HepG2 (cell line): ENCODE results near the gene SIDT1. TPM values are rescaled to one million over a fixed set of nuclear protein-coding genes. Genes with fewer than 3 reads are reported as not detected.

ENCODE experiments used
- BCL6 ChIP-seq: IDR thresholded peaks from 2 replicates; pipeline ENCODE4 v1.6.1; 2016; ENCODE audit warnings: missing genetic modification reagents, missing compliant biosample characterization
- CENPT ChIP-seq: sonication (generic); formaldehyde crosslinking; IDR thresholded peaks from 2 replicates; pipeline ENCODE4 v1.8.0; 2022; ENCODE audit warnings: low read depth, mild to moderate bottlenecking, moderate library complexity, missing genetic modification reagents
- DNMT1 ChIP-seq: sonication (generic); formaldehyde crosslinking; IDR thresholded peaks from 2 replicates; pipeline ENCODE4 v1.5.1; 2020; ENCODE audit warnings: mild to moderate bottlenecking, missing genetic modification reagents
- DR1 ChIP-seq: sonication (generic); formaldehyde crosslinking; IDR thresholded peaks from 2 replicates; pipeline ENCODE4 v1.8.0; 2021; ENCODE audit warnings: mild to moderate bottlenecking, missing genetic modification reagents, inconsistent platforms
- ESRRA ChIP-seq: sonication (generic); formaldehyde crosslinking; IDR thresholded peaks from 2 replicates; pipeline ENCODE4 v1.5.1; 2020; ENCODE audit warnings: mild to moderate bottlenecking, low read depth, missing genetic modification reagents
- HNF4A ChIP-seq: sonication (generic); formaldehyde crosslinking; IDR thresholded peaks from 2 replicates; pipeline ENCODE4 v1.4.0; 2020; ENCODE audit warnings: missing genetic modification reagents
- KLF15 ChIP-seq: sonication (generic); formaldehyde crosslinking; IDR thresholded peaks from 2 replicates; pipeline ENCODE4 v1.8.1; 2023; ENCODE audit warnings: borderline replicate concordance, mild to moderate bottlenecking, inconsistent platforms, missing genetic modification reagents, mixed read lengths
- MAFK ChIP-seq, 2 experiments: IDR thresholded peaks in 1 of 2; conservative IDR thresholded peaks in 1 of 2; 2 replicates each; pipeline ENCODE4 v1.6.1; 2011; ENCODE audit warnings: improper control_type of control experiment in 2 of 2, low read length in 2 of 2
- MLLT10 ChIP-seq: sonication (generic); formaldehyde crosslinking; IDR thresholded peaks from 2 replicates; pipeline ENCODE4 v1.4.0; 2020; ENCODE audit warnings: missing genetic modification reagents
- NR2C2 ChIP-seq: sonication (generic); formaldehyde crosslinking; IDR thresholded peaks from 2 replicates; pipeline ENCODE4 v1.4.0; 2020; ENCODE audit warnings: missing genetic modification reagents, mild to moderate bottlenecking, moderate library complexity, borderline replicate concordance
- PAXIP1 ChIP-seq: sonication (generic); formaldehyde crosslinking; conservative IDR thresholded peaks from 2 replicates; pipeline ENCODE4 v1.4.0; 2020; ENCODE audit warnings: mild to moderate bottlenecking, missing genetic modification reagents, moderate library complexity
- RARG ChIP-seq: sonication (generic); formaldehyde crosslinking; IDR thresholded peaks from 2 replicates; pipeline ENCODE4 v1.4.0; 2020; ENCODE audit warnings: low read depth, mild to moderate bottlenecking, missing genetic modification reagents
- REST ChIP-seq, 2 experiments: IDR thresholded peaks; 2 replicates each; pipeline ENCODE4 v1.6.1; 2011 to 2012; ENCODE audit warnings: low read length in 2 of 2, borderline replicate concordance in 1 of 2, low read depth in 1 of 2, mild to moderate bottlenecking in 1 of 2, moderate library complexity in 1 of 2
- SIN3B ChIP-seq: fragments of 150-350 bp; IDR thresholded peaks from 2 replicates; pipeline ENCODE4 v1.6.1; 2014; ENCODE audit warnings: low read length
- SP4 ChIP-seq: sonication (generic); formaldehyde crosslinking; IDR thresholded peaks from 2 replicates; pipeline ENCODE4 v1.8.1; 2023; ENCODE audit warnings: mild to moderate bottlenecking, missing genetic modification reagents
- THAP11 ChIP-seq: IDR thresholded peaks from 2 replicates; pipeline ENCODE4 v1.6.1; 2016; ENCODE audit warnings: missing biosample characterization, missing genetic modification reagents
- TSC22D2 ChIP-seq: sonication (generic); formaldehyde crosslinking; IDR thresholded peaks from 2 replicates; pipeline ENCODE4 v1.5.1; 2020; ENCODE audit warnings: missing genetic modification reagents, mild to moderate bottlenecking, borderline replicate concordance
- ZBTB42 ChIP-seq: sonication (generic); formaldehyde crosslinking; IDR thresholded peaks from 2 replicates; pipeline ENCODE4 v1.5.0; 2020; ENCODE audit warnings: mild to moderate bottlenecking, missing genetic modification reagents
- ZNF333 ChIP-seq: sonication (generic); formaldehyde crosslinking; IDR thresholded peaks from 2 replicates; pipeline ENCODE4 v1.4.0; 2020; ENCODE audit warnings: mild to moderate bottlenecking, missing genetic modification reagents, borderline replicate concordance
- ZNF607 ChIP-seq: sonication (generic); formaldehyde crosslinking; IDR thresholded peaks from 2 replicates; pipeline ENCODE4 v1.5.1; 2020; ENCODE audit warnings: missing genetic modification reagents, mild to moderate bottlenecking, borderline replicate concordance
- polyA plus RNA-seq, 8 experiments: library from polyadenylated mRNA; depleted of rRNA in 3 of 8; stranded (reverse) in 7 of 8; unstranded in 1 of 8; fragments of >200 nt; fragmentation: Illumina TruSeq in 4 of 8; extraction: Trizol in 4 of 8; gene quantifications; 2 replicates each; pipeline versions ENCODE4 v1.2.1 to v1.2.3, GENCODE V29; 2011 to 2016; ENCODE audit warnings: low read depth in 4 of 8, missing spikeins in 1 of 8, mixed read lengths in 1 of 8; ENCODE audit not compliant: insufficient read depth in 1 of 8
- total RNA-seq, 5 experiments: library from RNA; depleted of rRNA; stranded (reverse); fragments of >200 nt; fragmentation: Illumina TruSeq; extraction: Trizol; gene quantifications; 2 replicates each; pipeline ENCODE4 v1.2.3, GENCODE V29; 2016; ENCODE audit warnings: low read depth in 1 of 5
- TF ChIP-seq, protein P1 (sequence below): sonication (generic); formaldehyde crosslinking; IDR thresholded peaks from 2 replicates; pipeline ENCODE4 v1.4.0; 2020; ENCODE audit warnings: mild to moderate bottlenecking, low read depth, missing genetic modification reagents

The SIDT1 gene
- total and polyA plus RNA-seq, 2 of the 13 experiments (the other 11 are each of a cell fraction or from before 2014, with no cell fraction given): 0.07 TPM

DNA sequence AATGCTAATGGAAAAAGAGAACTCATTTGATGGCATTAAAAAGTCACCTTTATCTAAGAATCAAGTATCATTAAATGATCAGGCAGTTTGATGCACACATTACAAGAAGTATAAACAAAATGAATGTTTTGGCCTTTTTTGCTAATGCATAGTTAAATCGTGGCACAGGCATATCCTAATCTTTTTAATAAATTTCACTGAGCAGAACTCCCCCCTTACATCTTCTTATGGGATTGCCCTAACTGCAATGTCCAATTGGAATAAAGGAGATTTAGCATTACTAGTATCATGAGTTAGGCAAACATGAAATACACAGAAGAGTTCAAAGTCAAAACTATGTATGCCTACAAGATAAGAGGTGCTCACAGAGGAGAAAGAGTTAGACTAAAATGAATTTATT, 131.4 kb downstream of the SIDT1 start (continued):
- TF ChIP-seq REST (IDR thresholded peaks at IDR 0.05; ENCODE audit: borderline replicate concordance in 1 of 2, low read depth in 1 of 2, low read length in 2 of 2): 0 out of 4 replicates have a peak, but pooled peaks of 1 of the 2 experiments have one; percentile 15
- no peak for TF ChIP-seq ZNF333
- no peak for TF ChIP-seq SP4 (CRISPR knock-in tag)
- TF ChIP-seq MLLT10 (CRISPR knock-in tag): no peak
- no peak for TF ChIP-seq DNMT1 (CRISPR knock-in tag)
- no peak for TF ChIP-seq ZNF607
- no peak for TF ChIP-seq CENPT (CRISPR knock-in tag)
- TF ChIP-seq, protein P1, sequence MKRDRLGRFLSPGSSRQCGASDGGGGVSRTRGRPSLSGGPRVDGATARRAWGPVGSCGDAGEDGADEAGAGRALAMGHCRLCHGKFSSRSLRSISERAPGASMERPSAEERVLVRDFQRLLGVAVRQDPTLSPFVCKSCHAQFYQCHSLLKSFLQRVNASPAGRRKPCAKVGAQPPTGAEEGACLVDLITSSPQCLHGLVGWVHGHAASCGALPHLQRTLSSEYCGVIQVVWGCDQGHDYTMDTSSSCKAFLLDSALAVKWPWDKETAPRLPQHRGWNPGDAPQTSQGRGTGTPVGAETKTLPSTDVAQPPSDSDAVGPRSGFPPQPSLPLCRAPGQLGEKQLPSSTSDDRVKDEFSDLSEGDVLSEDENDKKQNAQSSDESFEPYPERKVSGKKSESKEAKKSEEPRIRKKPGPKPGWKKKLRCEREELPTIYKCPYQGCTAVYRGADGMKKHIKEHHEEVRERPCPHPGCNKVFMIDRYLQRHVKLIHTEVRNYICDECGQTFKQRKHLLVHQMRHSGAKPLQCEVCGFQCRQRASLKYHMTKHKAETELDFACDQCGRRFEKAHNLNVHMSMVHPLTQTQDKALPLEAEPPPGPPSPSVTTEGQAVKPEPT: peak; percentile 99
- 0 out of 2 replicates have a peak, but pooled peaks have one; percentile 18 for TF ChIP-seq ESRRA (CRISPR knock-in tag)
- TF ChIP-seq HNF4A (CRISPR knock-in tag): peak; percentile 76
- no peak for TF ChIP-seq NR2C2
- no peak for TF ChIP-seq KLF15
- 0 out of 2 replicates have a peak, but pooled peaks have one; percentile 1 for TF ChIP-seq THAP11 (CRISPR knock-in tag)
- no peak for TF ChIP-seq MAFK (conservative IDR thresholded peaks at IDR 0.05 in 1 of 2, IDR thresholded peaks at IDR 0.05 in 1 of 2; ENCODE audit: low read length in 2 of 2)
- TF ChIP-seq ZBTB42 (CRISPR knock-in tag): no peak
- TF ChIP-seq BCL6 (CRISPR knock-in tag): peak; percentile 59; the same call in 1 of the 2 replicates
- no peak for TF ChIP-seq TSC22D2 (CRISPR knock-in tag)
- TF ChIP-seq PAXIP1: peak; percentile 68
- no peak for TF ChIP-seq RARG (CRISPR knock-in tag)
- no peak for TF ChIP-seq SIN3B
- no peak for TF ChIP-seq DR1 (CRISPR knock-in tag)
